ENCODE data around the gene TOMM34. TPM values are rescaled to one million over a fixed set of nuclear protein-coding genes. Genes with fewer than 3 reads are reported as not detected.

Gene TOMM34
- total RNA-seq, 1 experiment from 2014 or later, result 30.6 TPM

DNA sequence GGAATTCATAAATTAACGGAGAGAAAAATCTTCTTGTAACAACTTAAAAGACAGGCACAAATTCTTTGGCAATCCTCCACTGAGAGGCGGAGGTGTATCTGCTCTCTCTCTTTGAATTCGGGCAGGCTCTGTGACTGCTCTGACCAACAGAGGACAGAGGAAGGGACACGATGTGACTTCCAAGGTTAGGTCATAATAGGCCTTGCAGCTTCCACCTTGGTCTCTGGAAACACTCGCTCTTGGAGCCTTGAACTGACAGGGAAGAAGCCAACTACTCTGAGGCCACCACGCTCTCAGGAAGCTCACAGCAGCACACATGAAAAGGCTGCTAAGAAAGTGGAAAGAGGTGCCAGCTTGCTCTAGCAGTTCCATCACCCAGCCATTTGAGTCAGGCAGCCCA lies 14.9 kb downstream of the TOMM34 start:
- DNase-seq (ENCODE audit: low read depth, low spot score), result no peak
- intact Hi-C loops (cut with micrococcal nuclease; ENCODE audit: unreplicated experiment) (no loop called here), in situ Hi-C loops (cut with HindIII; ENCODE audit: low pct_unique_long_range_greater_than_20kb, low sequenced_read_pairs) (no loop called here)
- H3K36me3 ChIP-seq (ENCODE audit: control insufficient read depth, insufficient read depth, low read length), result peaks cover 49% of the 10 kb centered on the region
- POLR2A ChIA-PET, result interaction anchor here (0.6 kb wide), 1 partner anchor 224 kb away, joined by 6 read pairs; no protein-coding TSS in a partner anchor
- no peaks in the 10 kb centered on the region for H3K27me3 ChIP-seq (ENCODE audit: control insufficient read depth, insufficient read depth, low read length)
- no peak overlapping the region for H3K4me3 ChIP-seq (ENCODE audit: low read depth in 2 of 2, low read length in 2 of 2)
- TF ChIP-seq, protein P1, sequence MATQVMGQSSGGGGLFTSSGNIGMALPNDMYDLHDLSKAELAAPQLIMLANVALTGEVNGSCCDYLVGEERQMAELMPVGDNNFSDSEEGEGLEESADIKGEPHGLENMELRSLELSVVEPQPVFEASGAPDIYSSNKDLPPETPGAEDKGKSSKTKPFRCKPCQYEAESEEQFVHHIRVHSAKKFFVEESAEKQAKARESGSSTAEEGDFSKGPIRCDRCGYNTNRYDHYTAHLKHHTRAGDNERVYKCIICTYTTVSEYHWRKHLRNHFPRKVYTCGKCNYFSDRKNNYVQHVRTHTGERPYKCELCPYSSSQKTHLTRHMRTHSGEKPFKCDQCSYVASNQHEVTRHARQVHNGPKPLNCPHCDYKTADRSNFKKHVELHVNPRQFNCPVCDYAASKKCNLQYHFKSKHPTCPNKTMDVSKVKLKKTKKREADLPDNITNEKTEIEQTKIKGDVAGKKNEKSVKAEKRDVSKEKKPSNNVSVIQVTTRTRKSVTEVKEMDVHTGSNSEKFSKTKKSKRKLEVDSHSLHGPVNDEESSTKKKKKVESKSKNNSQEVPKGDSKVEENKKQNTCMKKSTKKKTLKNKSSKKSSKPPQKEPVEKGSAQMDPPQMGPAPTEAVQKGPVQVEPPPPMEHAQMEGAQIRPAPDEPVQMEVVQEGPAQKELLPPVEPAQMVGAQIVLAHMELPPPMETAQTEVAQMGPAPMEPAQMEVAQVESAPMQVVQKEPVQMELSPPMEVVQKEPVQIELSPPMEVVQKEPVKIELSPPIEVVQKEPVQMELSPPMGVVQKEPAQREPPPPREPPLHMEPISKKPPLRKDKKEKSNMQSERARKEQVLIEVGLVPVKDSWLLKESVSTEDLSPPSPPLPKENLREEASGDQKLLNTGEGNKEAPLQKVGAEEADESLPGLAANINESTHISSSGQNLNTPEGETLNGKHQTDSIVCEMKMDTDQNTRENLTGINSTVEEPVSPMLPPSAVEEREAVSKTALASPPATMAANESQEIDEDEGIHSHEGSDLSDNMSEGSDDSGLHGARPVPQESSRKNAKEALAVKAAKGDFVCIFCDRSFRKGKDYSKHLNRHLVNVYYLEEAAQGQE (IDR thresholded peaks at IDR 0.05; ENCODE audit: insufficient read depth in 1 of 2, low read depth in 2 of 2, low read length in 1 of 2), result no peak
- TF ChIP-seq SIN3A (IDR thresholded peaks at IDR 0.05; ENCODE audit: borderline replicate concordance, insufficient read depth, low read depth, low read length), result no peak
- H3K27ac ChIP-seq (ENCODE audit: low read length), result no peak overlapping the region
- CTCF ChIA-PET, result no interaction called here
- no peaks in the 10 kb centered on the region for H3K9me3 ChIP-seq (ENCODE audit: control insufficient read depth, insufficient read depth, low read depth, low read length)
- BruUV-seq (replicated peaks), result no TSS peak
- H3K4me1 ChIP-seq (ENCODE audit: control insufficient read depth, insufficient read depth, low read length), result no peaks in the 10 kb centered on the region
- no peak for ATAC-seq

GRCh38 chr20:44943828-44944227 lies 16.4 kb downstream of the TOMM34 start:
- peaks cover 37% of the 10 kb centered on the region for H3K36me3 ChIP-seq (ENCODE audit: control insufficient read depth, insufficient read depth, low read length)
- DNase-seq (ENCODE audit: low read depth, low spot score) (no peak), ATAC-seq (no peak)
- H3K27me3 ChIP-seq (ENCODE audit: control insufficient read depth, insufficient read depth, low read length), result no peaks in the 10 kb centered on the region
- no TSS peak for BruUV-seq (replicated peaks)
- in situ Hi-C loops (cut with HindIII; ENCODE audit: low pct_unique_long_range_greater_than_20kb, low sequenced_read_pairs), result no loop called here
- H3K27ac ChIP-seq (ENCODE audit: low read length), result no peak overlapping the region
- no peak overlapping the region for H3K4me3 ChIP-seq (ENCODE audit: low read depth in 2 of 2, low read length in 2 of 2)
- POLR2A ChIA-PET, result no interaction called here
- intact Hi-C loops (cut with micrococcal nuclease; ENCODE audit: unreplicated experiment), result no loop called here
- H3K9me3 ChIP-seq (ENCODE audit: control insufficient read depth, insufficient read depth, low read depth, low read length), result no peaks in the 10 kb centered on the region
- CTCF ChIA-PET, result no interaction called here
- no peaks in the 10 kb centered on the region for H3K4me1 ChIP-seq (ENCODE audit: control insufficient read depth, insufficient read depth, low read length)
- no peak for TF ChIP-seq SIN3A (IDR thresholded peaks at IDR 0.05; ENCODE audit: borderline replicate concordance, insufficient read depth, low read depth, low read length)
- TF ChIP-seq CTCF (IDR thresholded peaks at IDR 0.05), result no peak
- TF ChIP-seq, protein P1 (IDR thresholded peaks at IDR 0.05; ENCODE audit: insufficient read depth in 1 of 2, low read depth in 2 of 2, low read length in 1 of 2), result no peak
- TF ChIP-seq POLR2AphosphoS5 (IDR thresholded peaks at IDR 0.05; ENCODE audit: low read depth, low read length), result no peak
- no peak for TF ChIP-seq TCF7L2 (IDR thresholded peaks at IDR 0.05; ENCODE audit: low read depth, low read length)

Measured in Panc1 (cell line).